Activated gamma-delta T cell (primary cell): ENCODE results near the gene UQCC5.

Experiments
- DNase-seq: peaks from one replicate; lab custom pipeline; 2025; lab: John Stamatoyannopoulos, UW

UQCC5 gene

GRCh38 chr3:52570076-52570475, 33.7 kb downstream of the UQCC5 start:
- DNase-seq: no peak

GRCh38 chr3:52572221-52572620, 35.8 kb downstream of the UQCC5 start:
- no peak for DNase-seq

DNA sequence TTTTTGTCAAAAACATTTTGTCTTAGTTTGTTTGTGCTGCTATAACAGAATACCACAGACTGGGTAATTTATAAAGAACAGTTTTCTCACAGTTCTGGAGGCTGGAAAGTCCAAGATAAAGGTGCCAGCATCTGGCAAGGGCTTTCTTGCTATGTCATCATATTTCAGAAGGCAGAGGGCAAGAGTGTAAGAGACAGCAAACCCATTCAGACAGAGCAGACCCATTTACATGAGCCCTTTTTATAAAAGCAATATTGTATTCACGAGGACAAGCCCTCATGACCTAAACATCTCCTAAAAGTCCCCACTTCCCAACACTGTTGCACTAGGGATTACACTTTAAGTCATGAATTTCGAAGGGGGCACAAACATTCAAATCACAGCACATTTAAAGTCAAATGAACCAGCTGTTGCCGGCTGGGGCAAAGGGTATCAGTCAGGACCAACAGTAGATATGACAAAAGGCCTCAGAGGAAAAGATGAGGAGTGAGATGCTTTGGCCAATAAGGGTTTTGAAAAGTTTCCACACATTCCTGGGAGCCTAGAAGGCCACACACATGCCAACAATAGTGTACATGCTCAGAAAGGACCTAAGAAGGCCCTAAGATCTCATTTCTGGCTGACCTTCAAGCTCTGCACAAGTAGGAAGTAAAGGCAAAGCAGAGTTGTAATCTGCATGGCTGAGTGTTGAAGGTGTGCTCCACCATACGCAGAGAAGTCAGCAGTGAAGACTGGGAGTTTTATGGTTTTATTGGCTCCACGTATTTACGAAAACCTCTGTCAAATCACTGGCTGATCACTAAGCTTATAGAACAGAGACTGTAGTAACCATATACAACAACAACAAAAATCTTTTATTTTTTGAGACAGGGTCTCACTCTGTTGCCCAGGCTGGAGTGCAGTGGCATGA, 37.9 kb downstream of the UQCC5 start:
- no peak for DNase-seq
